Esophagus squamous epithelium (tissue), 5 donors: Measurements from ENCODE around the gene WNK2. TPM values are rescaled to one million over a fixed set of nuclear protein-coding genes. Genes with fewer than 3 reads are reported as not detected.
"Not testable (repeated sequence)": the region's sequence is repeated elsewhere in the genome, so short reads cannot be mapped to it uniquely, and the experiment has no call there.

Experiments used
- DNase-seq: peaks from one replicate; lab custom pipeline; 2025; lab: John Stamatoyannopoulos, UW
- H3K27ac ChIP-seq, 4 donors: fragments of 200-600 bp; sonication (generic); one replicate each; pipeline ENCODE4 v1.5.1; 2016 to 2019; ENCODE audit warnings: mild to moderate bottlenecking in 1 of 4
- H3K27me3 ChIP-seq, 4 donors: fragments of 200-600 bp; sonication (generic); 1 replicate in 3 of 4; 2 replicates in 1 of 4; pipeline versions ENCODE4 v1.5.1 to v1.6.0; 2017 to 2021; ENCODE audit warnings: antibody characterized with exemption in 1 of 4
- H3K36me3 ChIP-seq, 3 donors: fragments of 200-600 bp; sonication (generic); one replicate each; pipeline ENCODE4 v1.5.1; 2016 to 2019
- H3K4me1 ChIP-seq, 3 donors: fragments of 200-600 bp; sonication (generic); one replicate each; pipeline ENCODE4 v1.5.1; 2017 to 2019
- H3K4me3 ChIP-seq, 4 donors: fragments of 200-600 bp; sonication (generic); 1 replicate in 3 of 4; 2 replicates in 1 of 4; pipeline ENCODE4 v1.5.1; 2016 to 2019; ENCODE audit warnings: mild to moderate bottlenecking in 2 of 4, moderate library complexity in 1 of 4
- H3K9me3 ChIP-seq, 3 donors: fragments of 200-600 bp; sonication (generic); one replicate each; pipeline ENCODE4 v1.5.1; 2016 to 2019
- POLR2A ChIP-seq, 4 donors: fragments of 450-650 bp; IDR thresholded peaks; one replicate each; pipeline ENCODE4 v1.6.1; 2017; ENCODE audit warnings: antibody characterized with exemption in 4 of 4, mild to moderate bottlenecking in 4 of 4, moderate library complexity in 3 of 4
- WGBS, 2 donors: methylation state at CpG; one replicate each; pipeline ENCODE4 v1.1.5; 2018; 5-methylcytosine and 5-hydroxymethylcytosine counted together
- intact Hi-C: fragments of 100-400 bp; cut with DNase I; formaldehyde crosslinking; loops from one replicate; pipeline ENCODE4 v1.15.0; 2022
- total RNA-seq, 4 donors: library from RNA; depleted of rRNA; stranded (reverse); fragments of >200 nt; gene quantifications; one replicate each; pipeline ENCODE4 v1.1.0, GENCODE V29; 2016
- TF ChIP-seq, protein P1 (sequence below), 6 experiments: fragments of 450-650 bp in 4 of 6; fragments of 200-600 bp in 2 of 6; sonication (generic) in 2 of 6; IDR thresholded peaks; one replicate each; pipeline ENCODE4 v1.5.1; 2016 to 2019; ENCODE audit warnings: antibody characterized with exemption in 6 of 6, mild to moderate bottlenecking in 4 of 6, moderate library complexity in 4 of 6
- donor health status: DM: yes; HTN: yes; CAD: no.

WNK2 gene
- total RNA-seq, 4 donors from 2014 or later, result 0.40 to 8.8 (median 5.2) TPM

DNA sequence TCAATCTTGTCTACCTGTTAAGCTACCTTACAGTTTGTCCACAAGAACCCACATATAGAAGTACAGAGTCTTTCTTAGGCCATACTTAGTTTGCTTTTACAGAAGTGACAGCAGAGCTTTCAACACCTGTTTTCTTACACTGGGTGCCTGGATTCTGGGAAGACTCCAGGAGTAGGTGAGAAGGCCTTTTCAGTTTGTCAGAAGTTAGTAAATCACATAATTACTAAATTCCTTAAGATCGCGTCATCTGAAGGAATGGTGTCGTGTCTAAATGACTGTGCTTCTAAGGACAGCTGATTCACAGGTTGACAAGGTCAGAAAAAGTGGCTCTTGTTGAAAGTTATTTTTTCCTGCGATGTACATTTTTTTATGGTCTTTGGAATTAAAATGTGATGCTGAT, 170.5 kb downstream of the WNK2 start:
- intact Hi-C loops, result no loop called here
- Histone ChIP-seq H3K27me3 (no peaks in the 10 kb centered on the region), H3K9me3 (no peaks in the 10 kb centered on the region), H3K36me3 (no peaks in the 10 kb centered on the region), H3K4me3 (no peak overlapping the region), H3K4me1 (no peaks in the 10 kb centered on the region), H3K27ac (no peak overlapping the region)
- WGBS, 2 donors, result 82 to 88% methylated on average over 4 of the region's 4 CpGs
- TF ChIP-seq, protein P1, sequence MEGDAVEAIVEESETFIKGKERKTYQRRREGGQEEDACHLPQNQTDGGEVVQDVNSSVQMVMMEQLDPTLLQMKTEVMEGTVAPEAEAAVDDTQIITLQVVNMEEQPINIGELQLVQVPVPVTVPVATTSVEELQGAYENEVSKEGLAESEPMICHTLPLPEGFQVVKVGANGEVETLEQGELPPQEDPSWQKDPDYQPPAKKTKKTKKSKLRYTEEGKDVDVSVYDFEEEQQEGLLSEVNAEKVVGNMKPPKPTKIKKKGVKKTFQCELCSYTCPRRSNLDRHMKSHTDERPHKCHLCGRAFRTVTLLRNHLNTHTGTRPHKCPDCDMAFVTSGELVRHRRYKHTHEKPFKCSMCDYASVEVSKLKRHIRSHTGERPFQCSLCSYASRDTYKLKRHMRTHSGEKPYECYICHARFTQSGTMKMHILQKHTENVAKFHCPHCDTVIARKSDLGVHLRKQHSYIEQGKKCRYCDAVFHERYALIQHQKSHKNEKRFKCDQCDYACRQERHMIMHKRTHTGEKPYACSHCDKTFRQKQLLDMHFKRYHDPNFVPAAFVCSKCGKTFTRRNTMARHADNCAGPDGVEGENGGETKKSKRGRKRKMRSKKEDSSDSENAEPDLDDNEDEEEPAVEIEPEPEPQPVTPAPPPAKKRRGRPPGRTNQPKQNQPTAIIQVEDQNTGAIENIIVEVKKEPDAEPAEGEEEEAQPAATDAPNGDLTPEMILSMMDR (IDR thresholded peaks at IDR 0.05), result no peak
- TF ChIP-seq POLR2A (IDR thresholded peaks at IDR 0.05), result no peak
- no peak for DNase-seq

DNA sequence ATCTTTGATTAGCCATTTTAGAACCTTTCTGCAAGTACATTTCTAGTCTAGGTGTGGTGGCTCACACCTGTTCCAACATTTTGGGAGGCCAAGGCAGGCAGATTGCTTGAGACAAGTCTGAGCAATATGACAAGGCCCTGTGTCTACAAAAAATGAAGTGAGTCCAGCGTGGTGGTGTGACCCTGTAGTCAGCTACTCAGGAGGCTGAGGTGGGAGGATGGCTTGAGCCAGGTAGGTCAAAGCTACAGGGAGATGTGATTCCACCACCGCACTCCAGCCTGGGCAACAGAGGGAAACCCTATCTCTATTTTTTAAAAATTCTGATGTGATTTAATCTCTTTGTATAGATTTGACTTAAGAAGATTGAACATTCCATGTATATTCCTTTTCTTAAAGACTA, 171.9 kb downstream of the WNK2 start:
- intact Hi-C loops, result no loop called here
- H3K27ac ChIP-seq, result no peak overlapping the region
- no peaks in the 10 kb centered on the region for H3K4me1 ChIP-seq
- no peak overlapping the region for H3K4me3 ChIP-seq
- no peaks in the 10 kb centered on the region for H3K27me3 ChIP-seq
- no peak for DNase-seq
- 94 to 100% methylated on average over 1 to 2 of the region's 2 CpGs for WGBS, 2 donors
- no peaks in the 10 kb centered on the region for H3K36me3 ChIP-seq
- peaks cover 0 to 7% (median 0%) of the 10 kb centered on the region in 3 donors for H3K9me3 ChIP-seq
- TF ChIP-seq, protein P1 (IDR thresholded peaks at IDR 0.05), result no peak
- TF ChIP-seq POLR2A (IDR thresholded peaks at IDR 0.05), result no peak

DNA sequence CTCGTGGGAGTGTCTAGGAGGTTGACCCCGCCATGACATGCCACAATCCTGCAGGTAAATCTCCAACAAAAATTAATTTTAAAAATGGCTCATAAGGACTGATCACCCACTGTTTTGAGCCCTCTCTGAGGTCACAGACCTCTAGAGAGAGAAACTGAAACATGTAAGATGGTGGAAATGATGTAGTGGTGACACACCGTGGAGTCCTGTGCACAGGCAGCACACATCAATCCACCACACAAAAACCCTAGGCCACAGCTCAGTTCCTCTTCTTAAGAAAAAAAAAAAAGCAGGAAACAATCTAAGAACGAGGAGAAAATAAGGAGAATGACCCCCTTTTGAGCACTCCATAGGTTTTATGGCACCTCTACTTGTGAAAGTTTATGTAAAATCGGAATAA, 173.7 kb downstream of the WNK2 start:
- Histone ChIP-seq H3K36me3 (no peaks in the 10 kb centered on the region), H3K4me3 (no peak overlapping the region), H3K27me3 (no peaks in the 10 kb centered on the region), H3K27ac (no peak overlapping the region), H3K9me3 (peaks cover 0 to 19% (median 3%) of the 10 kb centered on the region in 3 donors), H3K4me1 (no peaks in the 10 kb centered on the region)
- intact Hi-C loops, result no loop called here
- DNase-seq, result no peak
- no peak for TF ChIP-seq POLR2A (IDR thresholded peaks at IDR 0.05)
- TF ChIP-seq, protein P1 (IDR thresholded peaks at IDR 0.05), result no peak
- WGBS, 2 donors, result 63 to 69% methylated on average over 5 of the region's 5 CpGs

DNA sequence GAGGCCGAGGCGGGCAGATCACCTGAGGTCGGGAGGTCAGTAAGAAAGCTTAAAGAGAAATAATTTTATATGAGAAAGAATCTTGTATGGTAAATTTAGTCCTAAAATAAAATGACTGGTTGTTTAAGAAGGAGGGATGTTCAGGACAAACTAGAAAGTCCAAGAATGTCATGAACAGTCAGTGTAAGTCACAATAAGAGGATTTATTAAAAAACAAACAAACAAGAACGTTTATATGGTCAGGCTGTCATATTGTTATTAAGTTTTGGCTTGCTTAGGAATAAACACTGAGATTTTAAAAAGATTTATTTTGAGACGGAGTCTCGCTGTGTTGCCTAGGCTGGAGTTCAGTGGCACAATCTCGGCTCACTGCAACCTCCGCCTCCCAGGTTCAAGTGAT, 176.0 kb downstream of the WNK2 start:
- DNase-seq, H3K27ac ChIP-seq, intact Hi-C loops, H3K27me3 ChIP-seq, H3K4me3 ChIP-seq, H3K36me3 ChIP-seq, H3K4me1 ChIP-seq: not testable (repeated sequence)
- 78 to 80% methylated on average over 8 of the region's 8 CpGs for WGBS, 2 donors
- peaks cover 0 to 19% (median 3%) of the 10 kb centered on the region in 3 donors for H3K9me3 ChIP-seq

DNA sequence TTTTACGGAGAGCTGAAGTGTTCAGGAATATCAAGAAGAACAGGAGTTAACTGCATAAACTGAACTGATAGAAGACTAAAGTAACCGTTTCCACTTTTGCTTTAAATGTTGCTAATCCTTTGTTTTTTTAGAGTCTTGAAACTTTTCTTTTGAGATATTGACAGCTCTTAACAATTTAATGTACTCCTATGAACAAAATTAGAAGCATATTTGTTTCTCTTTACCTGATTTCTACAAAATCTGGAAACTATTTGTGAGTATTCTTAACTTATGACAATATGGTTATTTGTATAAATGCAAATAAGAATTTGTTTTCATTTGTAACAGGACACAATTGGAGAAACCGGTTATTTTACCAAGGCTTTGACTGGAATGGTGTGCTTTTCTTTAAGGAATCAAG, 178.1 kb downstream of the WNK2 start:
- Histone ChIP-seq H3K27me3 (peaks cover 0 to 10% (median 0%) of the 10 kb centered on the region in 4 donors), H3K4me3 (no peak overlapping the region), H3K27ac (no peak overlapping the region), H3K9me3 (peaks cover 0 to 19% (median 3%) of the 10 kb centered on the region in 3 donors), H3K4me1 (no peaks in the 10 kb centered on the region), H3K36me3 (no peaks in the 10 kb centered on the region)
- intact Hi-C loops, result no loop called here
- TF ChIP-seq, protein P1 (IDR thresholded peaks at IDR 0.05), result no peak
- TF ChIP-seq POLR2A (IDR thresholded peaks at IDR 0.05), result no peak
- no peak for DNase-seq
- 55 to 56% methylated on average over 3 of the region's 3 CpGs for WGBS, 2 donors
